ENCODE data around the gene TACC3.

Gene TACC3

DNA sequence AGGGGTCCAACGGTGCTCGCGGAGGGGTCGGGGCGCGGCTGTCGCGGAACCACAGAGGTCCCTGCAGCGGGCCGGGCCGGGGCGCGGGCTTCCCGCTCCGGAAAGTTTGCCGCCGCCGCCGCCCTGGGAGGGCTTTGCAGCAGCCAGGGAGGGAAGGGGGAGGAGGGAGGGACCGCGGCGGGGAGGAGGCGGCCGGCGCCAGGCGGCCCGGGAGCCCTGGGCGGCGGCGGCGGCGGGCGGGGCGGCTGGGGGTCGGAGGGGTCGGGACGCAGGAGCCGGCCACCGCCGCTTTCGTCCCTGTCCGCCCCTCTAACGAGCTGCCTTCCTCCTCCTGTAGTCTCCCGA is 72.1 kb downstream of the TACC3 start:
- Histone ChIP-seq H3K4me1 (ENCODE audit: control insufficient read depth in 1 of 2, insufficient read depth in 1 of 2, low read depth in 1 of 2, low read length in 1 of 2) (peaks cover 7 to 24% of the 10 kb centered on the region in 2 experiments), H3K9me3 (no peaks in the 10 kb centered on the region), H3K36me3 (no peaks in the 10 kb centered on the region), H3K27me3 (peaks cover 95% of the 10 kb centered on the region), H3K4me3 (ENCODE audit: low read depth in 1 of 2, low read length in 1 of 2) (no peak overlapping the region), H3K27ac (no peak overlapping the region)
- TF ChIP-seq, protein P1, sequence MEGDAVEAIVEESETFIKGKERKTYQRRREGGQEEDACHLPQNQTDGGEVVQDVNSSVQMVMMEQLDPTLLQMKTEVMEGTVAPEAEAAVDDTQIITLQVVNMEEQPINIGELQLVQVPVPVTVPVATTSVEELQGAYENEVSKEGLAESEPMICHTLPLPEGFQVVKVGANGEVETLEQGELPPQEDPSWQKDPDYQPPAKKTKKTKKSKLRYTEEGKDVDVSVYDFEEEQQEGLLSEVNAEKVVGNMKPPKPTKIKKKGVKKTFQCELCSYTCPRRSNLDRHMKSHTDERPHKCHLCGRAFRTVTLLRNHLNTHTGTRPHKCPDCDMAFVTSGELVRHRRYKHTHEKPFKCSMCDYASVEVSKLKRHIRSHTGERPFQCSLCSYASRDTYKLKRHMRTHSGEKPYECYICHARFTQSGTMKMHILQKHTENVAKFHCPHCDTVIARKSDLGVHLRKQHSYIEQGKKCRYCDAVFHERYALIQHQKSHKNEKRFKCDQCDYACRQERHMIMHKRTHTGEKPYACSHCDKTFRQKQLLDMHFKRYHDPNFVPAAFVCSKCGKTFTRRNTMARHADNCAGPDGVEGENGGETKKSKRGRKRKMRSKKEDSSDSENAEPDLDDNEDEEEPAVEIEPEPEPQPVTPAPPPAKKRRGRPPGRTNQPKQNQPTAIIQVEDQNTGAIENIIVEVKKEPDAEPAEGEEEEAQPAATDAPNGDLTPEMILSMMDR (IDR thresholded peaks at IDR 0.05): no peak

DNA sequence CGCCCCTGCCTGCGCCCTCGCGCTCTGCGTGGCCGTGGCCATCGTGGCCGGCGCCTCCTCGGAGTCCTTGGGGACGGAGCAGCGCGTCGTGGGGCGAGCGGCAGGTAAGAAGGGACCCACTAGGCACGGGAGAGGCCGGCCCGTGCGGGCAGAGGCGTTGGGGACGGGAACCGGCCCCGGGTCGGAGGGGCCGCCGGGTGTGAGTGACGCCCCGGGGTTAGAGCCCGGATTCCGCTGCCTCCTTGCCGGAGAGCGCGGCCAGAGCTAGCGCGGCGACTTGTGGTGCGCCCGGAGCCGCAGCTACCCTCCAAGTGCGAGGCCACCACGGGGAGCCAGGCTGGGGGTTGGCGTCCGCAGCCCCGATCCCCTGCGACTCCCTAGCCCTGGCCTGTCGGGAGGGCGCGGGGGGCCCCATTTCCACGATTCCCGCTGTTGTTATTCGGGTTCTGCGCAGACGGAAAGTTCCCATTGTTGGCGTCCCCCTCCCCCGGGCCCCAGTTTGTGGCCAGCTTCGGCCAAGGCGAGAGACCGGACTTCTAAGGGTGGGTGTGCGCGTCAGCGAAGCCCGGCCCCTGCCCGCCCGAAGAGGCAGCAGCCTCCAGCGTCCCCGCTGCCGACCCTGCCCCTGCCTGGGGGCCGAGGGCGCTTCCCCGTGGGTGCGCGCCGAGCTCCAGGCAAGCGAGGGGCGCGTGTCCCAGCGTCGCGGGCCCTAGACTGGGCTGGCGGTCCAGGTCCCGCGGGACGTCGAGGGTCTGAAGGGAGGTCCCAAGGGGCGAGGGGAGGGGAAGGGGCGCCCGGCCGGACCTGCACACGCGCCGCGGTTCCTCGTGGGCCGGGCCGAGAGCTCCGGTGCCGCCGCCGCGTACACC is 72.9 kb downstream of the TACC3 start:
- TF ChIP-seq, protein P1 (IDR thresholded peaks at IDR 0.05): no peak
- H3K36me3 ChIP-seq: no peaks in the 10 kb centered on the region
- peaks cover 99% of the 10 kb centered on the region for H3K27me3 ChIP-seq
- H3K9me3 ChIP-seq: no peaks in the 10 kb centered on the region
- peaks cover 7 to 24% of the 10 kb centered on the region in 2 experiments for H3K4me1 ChIP-seq (ENCODE audit: control insufficient read depth in 1 of 2, insufficient read depth in 1 of 2, low read depth in 1 of 2, low read length in 1 of 2)
- no peak overlapping the region for H3K4me3 ChIP-seq (ENCODE audit: low read depth in 1 of 2, low read length in 1 of 2)
- H3K27ac ChIP-seq: no peak overlapping the region

Data from neutrophil (primary cell).